Activated T-cell treated with anti-CD3 and anti-CD28 coated beads, Interleukin-2, amount 50 U/mL, for 4 hours (primary cell): ENCODE measurements around the gene SORCS2. TPM values are rescaled to one million over a fixed set of nuclear protein-coding genes. Genes with fewer than 3 reads are reported as not detected.

ENCODE experiments used
- ATAC-seq, 2 donors: fragments of 200-7000 bp; cut with Tn5 transposase; one replicate each; pipeline ENCODE4 v1.10.0; 2021
- DNase-seq: peaks from one replicate; pipeline ENCODE4 v3.0.0-alpha.2; 2020
- H3K27me3 Mint-ChIP-seq: one replicate; pipeline ENCODE4 v1.8.0; 2021; ENCODE audit warnings: low read depth, mixed read lengths
- H3K36me3 Mint-ChIP-seq: one replicate; pipeline ENCODE4 v1.8.0; 2022; ENCODE audit warnings: mixed read lengths; ENCODE audit not compliant: insufficient read depth
- H3K4me1 Mint-ChIP-seq: one replicate; pipeline ENCODE4 v1.8.0; 2021; ENCODE audit warnings: low read depth, mixed read lengths
- H3K4me3 Mint-ChIP-seq: one replicate; pipeline ENCODE4 v1.8.0; 2021; ENCODE audit warnings: mild to moderate bottlenecking, moderate library complexity, mixed read lengths
- H3K9me3 Mint-ChIP-seq: one replicate; pipeline ENCODE4 v1.8.0; 2021; ENCODE audit warnings: mixed read lengths
- total RNA-seq, 3 donors: library from RNA; stranded (reverse); gene quantifications; one replicate each; pipeline ENCODE4 v1.2.1, GENCODE V29; 2021

Gene SORCS2
- total RNA-seq, 3 donors from 2014 or later: 0.18 to 0.43 TPM; not detected in 1

GRCh38 chr4:7367406-7367805, 175.1 kb downstream of the SORCS2 start:
- ATAC-seq: no peak
- no peak for DNase-seq
- no peaks in the 10 kb centered on the region for H3K36me3 Mint-ChIP-seq
- H3K27me3 Mint-ChIP-seq: peaks cover 14% of the 10 kb centered on the region
- H3K4me3 Mint-ChIP-seq: no peak overlapping the region
- H3K4me1 Mint-ChIP-seq: no peaks in the 10 kb centered on the region
- no peaks in the 10 kb centered on the region for H3K9me3 Mint-ChIP-seq

DNA sequence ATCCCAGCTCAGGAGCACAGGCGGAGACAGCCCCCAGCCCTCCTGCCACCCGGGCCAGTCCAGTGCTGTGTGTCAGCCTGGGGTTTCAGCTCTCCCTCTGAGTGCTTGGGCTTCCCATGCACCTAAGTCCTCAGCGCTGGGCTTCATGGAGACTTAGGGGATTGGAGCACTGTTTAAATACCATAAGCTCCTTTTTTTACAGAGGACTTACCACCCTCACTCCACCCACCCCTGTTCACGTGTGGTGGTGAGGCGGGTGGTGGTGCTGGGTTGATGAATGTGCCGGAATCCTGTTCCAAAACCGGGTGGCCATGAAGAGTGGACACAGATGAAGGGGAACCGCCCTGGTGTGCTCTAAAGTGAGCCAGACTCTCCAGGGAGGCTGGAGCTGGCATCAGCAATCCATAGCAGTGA, 175.5 kb downstream of the SORCS2 start:
- H3K4me1 Mint-ChIP-seq: no peaks in the 10 kb centered on the region
- no peak for DNase-seq
- ATAC-seq: no peak
- H3K36me3 Mint-ChIP-seq: no peaks in the 10 kb centered on the region
- H3K9me3 Mint-ChIP-seq: no peaks in the 10 kb centered on the region
- peaks cover 14% of the 10 kb centered on the region for H3K27me3 Mint-ChIP-seq
- no peak overlapping the region for H3K4me3 Mint-ChIP-seq

DNA sequence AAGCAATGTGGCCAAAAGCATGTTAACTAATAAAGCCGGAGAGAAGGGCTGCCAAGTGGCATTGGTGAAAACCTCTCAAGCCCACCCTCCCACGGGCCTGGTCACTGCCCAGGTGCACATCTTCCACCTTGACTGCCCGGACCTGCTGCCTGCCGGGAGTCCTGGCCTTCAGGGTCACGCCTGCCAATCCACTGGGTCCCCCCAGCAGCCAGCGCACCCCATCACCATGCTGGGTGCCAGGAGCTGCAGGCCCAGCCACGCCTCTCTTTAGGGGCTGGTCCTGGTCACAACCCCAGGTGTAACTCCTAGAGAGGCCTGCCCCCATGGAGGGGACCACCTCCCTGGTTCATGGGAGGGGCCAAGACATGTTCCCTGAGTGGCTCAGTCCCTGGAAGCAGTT, 176.0 kb downstream of the SORCS2 start:
- no peaks in the 10 kb centered on the region for H3K9me3 Mint-ChIP-seq
- DNase-seq (no peak), ATAC-seq (no peak)
- H3K36me3 Mint-ChIP-seq: no peaks in the 10 kb centered on the region
- H3K4me3 Mint-ChIP-seq: no peak overlapping the region
- no peaks in the 10 kb centered on the region for H3K4me1 Mint-ChIP-seq
- peaks cover 14% of the 10 kb centered on the region for H3K27me3 Mint-ChIP-seq

DNA sequence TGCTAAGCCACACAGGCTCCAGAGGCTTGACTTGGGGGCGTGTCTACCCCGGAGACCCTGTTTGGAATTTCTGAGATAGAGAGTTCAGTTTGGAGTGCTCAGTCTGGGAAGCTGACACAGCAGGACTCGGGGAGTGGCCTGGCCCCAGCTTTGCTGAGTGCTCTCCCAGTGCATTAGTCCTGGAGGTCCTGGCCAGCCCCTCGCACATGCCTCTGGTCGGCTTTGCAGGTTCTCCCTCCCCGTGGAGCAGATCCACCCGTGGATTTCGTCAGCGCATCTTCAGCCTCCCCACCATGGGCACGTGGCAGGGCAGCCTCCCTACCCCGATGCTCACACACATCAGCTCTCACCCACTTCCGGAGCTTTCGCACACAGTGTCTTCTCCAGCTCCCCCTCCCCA, 177.2 kb downstream of the SORCS2 start:
- Mint-ChIP-seq H3K4me3 (no peak overlapping the region), H3K4me1 (no peaks in the 10 kb centered on the region), H3K27me3 (peaks cover 15% of the 10 kb centered on the region), H3K9me3 (no peaks in the 10 kb centered on the region), H3K36me3 (no peaks in the 10 kb centered on the region)
- DNase-seq (no peak), ATAC-seq (no peak)

DNA sequence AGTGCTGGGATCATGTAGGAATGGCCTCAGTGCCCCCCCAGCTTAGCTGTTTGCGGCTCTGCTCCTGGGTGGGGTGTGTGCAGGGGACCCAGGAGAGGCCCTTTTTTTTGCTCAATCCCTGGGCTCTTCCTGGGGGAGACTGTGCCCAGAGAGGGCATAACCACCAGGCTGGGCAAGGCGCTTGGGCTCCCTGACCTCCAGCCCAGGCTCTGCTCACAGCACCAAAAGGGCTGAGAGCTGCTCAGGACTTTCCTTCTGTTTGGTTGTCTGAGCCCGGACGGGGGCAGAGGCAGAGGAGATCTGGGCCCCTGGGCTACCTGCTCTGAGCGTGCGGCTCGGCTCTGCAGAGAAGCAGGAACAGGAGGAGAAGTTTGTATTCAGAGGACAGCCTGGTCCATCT, 177.7 kb downstream of the SORCS2 start:
- Mint-ChIP-seq H3K36me3 (no peaks in the 10 kb centered on the region), H3K9me3 (no peaks in the 10 kb centered on the region), H3K27me3 (peaks cover 16% of the 10 kb centered on the region), H3K4me3 (no peak overlapping the region), H3K4me1 (no peaks in the 10 kb centered on the region)
- DNase-seq (no peak), ATAC-seq (no peak)

- ATAC-seq (no peak), DNase-seq (no peak)
- no peaks in the 10 kb centered on the region for H3K4me1 Mint-ChIP-seq
- H3K4me3 Mint-ChIP-seq: no peak overlapping the region
- no peaks in the 10 kb centered on the region for H3K9me3 Mint-ChIP-seq
- H3K27me3 Mint-ChIP-seq: peaks cover 24% of the 10 kb centered on the region
- no peaks in the 10 kb centered on the region for H3K36me3 Mint-ChIP-seq
These were observed 179.0 kb downstream of the SORCS2 start for GRCh38 chr4:7371210-7371941.

- Mint-ChIP-seq H3K27me3 (peaks cover 27% of the 10 kb centered on the region), H3K9me3 (no peaks in the 10 kb centered on the region), H3K4me1 (no peaks in the 10 kb centered on the region), H3K4me3 (no peak overlapping the region), H3K36me3 (no peaks in the 10 kb centered on the region)
- DNase-seq (no peak), ATAC-seq (no peak)
These were observed 180.3 kb downstream of the SORCS2 start for GRCh38 chr4:7372673-7373072.

- no peaks in the 10 kb centered on the region for H3K9me3 Mint-ChIP-seq
- H3K4me1 Mint-ChIP-seq: no peaks in the 10 kb centered on the region
- DNase-seq: no peak
- H3K27me3 Mint-ChIP-seq: peaks cover 36% of the 10 kb centered on the region
- ATAC-seq: no peak
- H3K36me3 Mint-ChIP-seq: no peaks in the 10 kb centered on the region
- no peak overlapping the region for H3K4me3 Mint-ChIP-seq
These were observed 182.2 kb downstream of the SORCS2 start for GRCh38 chr4:7374571-7374970.

DNA sequence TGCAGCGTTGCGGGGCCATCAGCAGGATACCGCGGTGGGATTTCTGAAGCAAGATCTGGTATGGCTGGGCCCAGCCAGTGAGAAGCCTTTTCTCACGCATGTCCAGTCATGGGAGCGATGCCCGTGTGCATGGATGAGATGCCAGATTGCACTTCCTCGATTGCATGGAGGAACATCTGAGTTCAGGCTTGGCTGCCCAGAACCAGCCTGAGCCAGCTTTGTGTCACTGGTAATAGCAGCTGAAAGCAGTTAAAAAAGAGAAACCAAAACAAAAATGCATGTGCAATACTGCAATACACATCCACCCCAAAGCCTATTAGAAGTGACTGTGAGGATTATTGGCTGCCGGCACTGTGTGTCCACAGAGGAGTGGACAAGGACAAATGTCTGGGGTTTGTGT, 183.1 kb downstream of the SORCS2 start:
- DNase-seq (no peak), ATAC-seq (no peak)
- no peaks in the 10 kb centered on the region for H3K36me3 Mint-ChIP-seq
- no peaks in the 10 kb centered on the region for H3K4me1 Mint-ChIP-seq
- peaks cover 38% of the 10 kb centered on the region for H3K27me3 Mint-ChIP-seq
- H3K4me3 Mint-ChIP-seq: no peak overlapping the region
- no peaks in the 10 kb centered on the region for H3K9me3 Mint-ChIP-seq

DNA sequence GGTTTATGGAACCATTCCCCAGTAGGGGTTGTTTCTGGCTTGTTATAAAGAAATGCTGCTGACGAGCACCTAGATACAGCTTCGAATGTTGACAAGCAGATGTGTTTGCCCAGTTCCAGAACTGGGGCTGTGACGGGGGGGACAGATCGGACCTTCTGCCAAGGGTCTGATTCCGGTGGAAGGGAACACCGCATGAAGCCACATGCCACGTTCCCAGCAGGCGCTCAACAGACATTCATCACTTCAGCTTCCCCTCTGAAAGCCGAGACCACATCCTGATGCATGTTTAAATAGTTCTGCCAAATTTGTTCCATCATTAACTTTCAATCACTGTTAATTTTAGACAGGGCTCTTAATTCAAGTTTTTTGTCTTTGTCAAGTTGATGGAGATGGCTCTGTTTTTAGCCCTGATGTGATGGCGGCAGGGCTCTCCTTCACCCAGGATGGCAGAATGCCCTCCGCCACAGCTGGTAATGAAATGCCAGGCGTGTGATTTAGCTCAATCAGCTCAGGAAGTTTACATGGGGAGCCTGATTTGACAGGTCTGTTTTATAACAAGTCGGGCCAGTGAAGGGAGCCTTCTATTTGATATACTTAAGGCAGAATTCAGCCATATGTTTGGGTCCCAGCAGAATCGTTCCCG, 185.0 kb downstream of the SORCS2 start:
- Mint-ChIP-seq H3K9me3 (no peaks in the 10 kb centered on the region), H3K27me3 (peaks cover 47% of the 10 kb centered on the region), H3K4me3 (no peak overlapping the region), H3K4me1 (no peaks in the 10 kb centered on the region), H3K36me3 (no peaks in the 10 kb centered on the region)
- no peak for DNase-seq
- no peak for ATAC-seq

DNA sequence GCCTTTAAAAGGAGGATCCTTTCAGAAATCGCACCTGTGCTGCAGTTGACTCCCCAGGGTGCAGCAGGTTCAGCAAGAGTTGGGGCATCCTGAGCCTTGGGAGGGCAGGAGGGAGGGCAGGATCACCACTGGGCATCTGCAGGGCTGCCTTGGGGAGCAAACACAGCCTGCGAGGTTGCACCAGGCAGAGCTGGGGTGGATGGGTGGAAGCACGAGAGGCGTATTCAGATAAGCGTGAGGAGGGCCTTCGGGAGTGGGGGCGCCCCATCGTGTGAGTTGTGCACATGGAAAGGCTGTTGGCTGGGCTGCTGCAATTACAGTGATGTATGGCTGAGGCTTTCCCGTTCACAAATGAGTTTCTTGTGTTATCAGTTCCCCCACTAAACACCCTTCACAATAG, 186.8 kb downstream of the SORCS2 start:
- DNase-seq (no peak), ATAC-seq (no peak)
- H3K9me3 Mint-ChIP-seq: no peaks in the 10 kb centered on the region
- H3K36me3 Mint-ChIP-seq: no peaks in the 10 kb centered on the region
- no peak overlapping the region for H3K4me3 Mint-ChIP-seq
- H3K27me3 Mint-ChIP-seq: peaks cover 47% of the 10 kb centered on the region
- no peaks in the 10 kb centered on the region for H3K4me1 Mint-ChIP-seq

- no peak overlapping the region for H3K4me3 Mint-ChIP-seq
- peaks cover 45% of the 10 kb centered on the region for H3K27me3 Mint-ChIP-seq
- ATAC-seq: no peak
- no peaks in the 10 kb centered on the region for H3K4me1 Mint-ChIP-seq
- no peaks in the 10 kb centered on the region for H3K36me3 Mint-ChIP-seq
- no peaks in the 10 kb centered on the region for H3K9me3 Mint-ChIP-seq
- DNase-seq: no peak
These were observed 187.4 kb downstream of the SORCS2 start for GRCh38 chr4:7379719-7380118.

- no peak for DNase-seq
- peaks cover 37% of the 10 kb centered on the region for H3K27me3 Mint-ChIP-seq
- H3K4me1 Mint-ChIP-seq: no peaks in the 10 kb centered on the region
- no peaks in the 10 kb centered on the region for H3K36me3 Mint-ChIP-seq
- no peak overlapping the region for H3K4me3 Mint-ChIP-seq
- ATAC-seq: no peak
- H3K9me3 Mint-ChIP-seq: no peaks in the 10 kb centered on the region
These were observed 189.0 kb downstream of the SORCS2 start for GRCh38 chr4:7381221-7381889.

- H3K36me3 Mint-ChIP-seq: no peaks in the 10 kb centered on the region
- no peak overlapping the region for H3K4me3 Mint-ChIP-seq
These were observed 189.7 kb downstream of the SORCS2 start for GRCh38 chr4:7381890-7382633.

More at GRCh38 chr4:7381890-7382633, 189.7 kb downstream of the SORCS2 start:
- no peaks in the 10 kb centered on the region for H3K9me3 Mint-ChIP-seq
- no peaks in the 10 kb centered on the region for H3K4me1 Mint-ChIP-seq
- ATAC-seq (no peak), DNase-seq (no peak)
- H3K27me3 Mint-ChIP-seq: peaks cover 32% of the 10 kb centered on the region
